IMR-90 (cell line): ENCODE results near the gene L3MBTL4. TPM values are rescaled to one million over a fixed set of nuclear protein-coding genes. Genes with fewer than 3 reads are reported as not detected.

Experiments used
- ATAC-seq: fragments of 200-7000 bp; cut with Tn5 transposase; 2 replicates; pipeline ENCODE4 v1.9.1; 2020; ENCODE audit warnings: low read depth, mild to moderate bottlenecking, moderate library complexity
- BruUV-seq: library from RNA; stranded (reverse); fragments of 400-500 nt; replicated peaks from 2 replicates; lab custom pipeline; 2021; lab: Mats Ljungman, UMichigan
- CTCF ChIA-PET: fragments of 300-600 bp; formaldehyde crosslinking; extraction: SDS; loops from one replicate; lab custom pipeline; 2021; ENCODE audit warnings: antibody characterized with exemption; lab: Yijun Ruan, JAX
- POLR2A ChIA-PET: fragments of 300-600 bp; sonication (Branson Sonifier 250); formaldehyde crosslinking; loops from one replicate; lab custom pipeline; 2022; ENCODE audit warnings: antibody characterized with exemption; ENCODE audit not compliant: unreplicated experiment; lab: Charles Lee
- DNase-seq: peaks from one replicate; pipeline ENCODE4 v3.0.0; 2013
- H2AFZ ChIP-seq: replicated peaks from 2 replicates; pipeline ENCODE3; 2013; ENCODE audit warnings: low read length, mild to moderate bottlenecking; ENCODE audit not compliant: poor library complexity
- H2AK5ac ChIP-seq: 2 replicates; pipeline ENCODE4 v1.6.1; 2013; ENCODE audit warnings: low read depth, low read length, inconsistent platforms
- H2AK9ac ChIP-seq: replicated peaks from 2 replicates; pipeline ENCODE3; 2013; ENCODE audit warnings: mild to moderate bottlenecking, low read depth, low read length, moderate library complexity; ENCODE audit not compliant: poor library complexity
- H2BK120ac ChIP-seq: 2 replicates; pipeline ENCODE4 v1.6.1; 2013; ENCODE audit warnings: low read depth, low read length, inconsistent platforms
- H2BK15ac ChIP-seq: 3 replicates; pipeline ENCODE4 v1.6.1; 2013; ENCODE audit warnings: low read depth, low read length, inconsistent platforms
- H2BK20ac ChIP-seq: 2 replicates; pipeline ENCODE4 v1.6.1; 2013; ENCODE audit warnings: low read depth, mild to moderate bottlenecking, inconsistent platforms, low read length, moderate library complexity
- H2BK5ac ChIP-seq: 2 replicates; pipeline ENCODE4 v1.6.1; 2013; ENCODE audit warnings: mild to moderate bottlenecking, low read depth, low read length, inconsistent platforms; ENCODE audit not compliant: poor library complexity, severe bottlenecking
- H3K14ac ChIP-seq: replicated peaks from 2 replicates; pipeline ENCODE4 v1.6.1; 2013; ENCODE audit warnings: low read depth, low read length, inconsistent platforms
- H3K18ac ChIP-seq: 2 replicates; pipeline ENCODE4 v1.6.1; 2013; ENCODE audit warnings: low read depth, low read length, control low read depth
- H3K23ac ChIP-seq: 2 replicates; pipeline ENCODE4 v1.6.1; 2013; ENCODE audit warnings: low read depth, low read length, inconsistent platforms
- H3K27ac ChIP-seq: 2 replicates; pipeline ENCODE4 v1.5.1; 2013; ENCODE audit warnings: mild to moderate bottlenecking, control low read depth, low read length; ENCODE audit not compliant: insufficient read depth
- H3K27me3 ChIP-seq: 2 replicates; pipeline ENCODE4 v1.6.1; 2013; ENCODE audit warnings: low read length; ENCODE audit not compliant: control insufficient read depth, insufficient read depth
- H3K36me3 ChIP-seq: 2 replicates; pipeline ENCODE4 v1.6.1; 2013; ENCODE audit warnings: low read length, mixed read lengths; ENCODE audit not compliant: control insufficient read depth, insufficient read depth
- H3K4ac ChIP-seq: 2 replicates; pipeline ENCODE4 v1.6.1; 2013; ENCODE audit warnings: low read depth, low read length, inconsistent platforms
- H3K4me1 ChIP-seq: 2 replicates; pipeline ENCODE4 v1.6.1; 2013; ENCODE audit warnings: low read length, mixed read lengths; ENCODE audit not compliant: control insufficient read depth, insufficient read depth
- H3K4me2 ChIP-seq: 2 replicates; pipeline ENCODE4 v1.6.1; 2013; ENCODE audit warnings: low read depth, mild to moderate bottlenecking, control low read depth, low read length, moderate library complexity
- H3K4me3 ChIP-seq: 2 replicates; pipeline ENCODE4 v1.5.1; 2013; ENCODE audit warnings: low read depth, mild to moderate bottlenecking, control low read depth, low read length, moderate library complexity; ENCODE audit not compliant: insufficient read depth
- H3K56ac ChIP-seq: 2 replicates; pipeline ENCODE4 v1.6.1; 2013; ENCODE audit warnings: low read length, inconsistent platforms; ENCODE audit not compliant: insufficient read depth; ENCODE audit errors: extremely low read depth
- H3K79me1 ChIP-seq, 2 experiments: 2 replicates each; pipeline ENCODE4 v1.6.1; 2013; ENCODE audit warnings: low read length in 2 of 2, inconsistent platforms in 1 of 2, low read depth in 1 of 2
- H3K9ac ChIP-seq: 2 replicates; pipeline ENCODE4 v1.6.1; 2013; ENCODE audit warnings: low read depth, low read length, control low read depth
- H3K9me1 ChIP-seq: 2 replicates; pipeline ENCODE4 v1.6.1; 2013; ENCODE audit warnings: low read length, inconsistent platforms; ENCODE audit not compliant: insufficient read depth
- H3K9me3 ChIP-seq: 2 replicates; pipeline ENCODE4 v1.6.1; 2013; ENCODE audit warnings: low read length; ENCODE audit not compliant: control insufficient read depth, insufficient read depth
- H4K20me1 ChIP-seq: 2 replicates; pipeline ENCODE4 v1.6.1; 2013; ENCODE audit warnings: low read length, inconsistent platforms; ENCODE audit not compliant: insufficient read depth
- H4K5ac ChIP-seq: 2 replicates; pipeline ENCODE4 v1.6.1; 2013; ENCODE audit warnings: mild to moderate bottlenecking, low read depth, low read length, control low read depth
- H4K8ac ChIP-seq, 2 experiments: 2 replicates each; pipeline ENCODE4 v1.6.1; 2013; ENCODE audit warnings: low read depth in 2 of 2, low read length in 2 of 2, control low read depth in 1 of 2, inconsistent platforms in 1 of 2
- H4K91ac ChIP-seq: 2 replicates; pipeline ENCODE4 v1.6.1; 2013; ENCODE audit warnings: low read depth, low read length, inconsistent platforms; ENCODE audit not compliant: insufficient read depth
- BHLHE40 ChIP-seq: fragments of 150-350 bp; IDR thresholded peaks from 2 replicates; pipeline ENCODE4 v1.6.1; 2016; ENCODE audit warnings: mild to moderate bottlenecking, low read depth, low read length
- CEBPB ChIP-seq: IDR thresholded peaks from 2 replicates; pipeline ENCODE4 v1.6.1; 2012; ENCODE audit warnings: low read depth, low read length, improper control_type of control experiment
- CHD1 ChIP-seq: IDR thresholded peaks from 2 replicates; pipeline ENCODE4 v1.6.1; 2012; ENCODE audit warnings: low read depth, low read length, improper control_type of control experiment
- CTCF ChIP-seq: conservative IDR thresholded peaks from 2 replicates; pipeline ENCODE4 v1.5.1; 2012; ENCODE audit warnings: mild to moderate bottlenecking, low read depth, low read length, improper control_type of control experiment
- ELK1 ChIP-seq: fragments of 150-350 bp; IDR thresholded peaks from 2 replicates; pipeline ENCODE4 v1.6.1; 2016; ENCODE audit warnings: low read depth, mild to moderate bottlenecking, low read length, moderate library complexity, borderline replicate concordance
- FOS ChIP-seq: fragments of 150-350 bp; IDR thresholded peaks from 2 replicates; pipeline ENCODE4 v1.6.1; 2016; ENCODE audit warnings: low read depth, low read length
- MAFK ChIP-seq: IDR thresholded peaks from 2 replicates; pipeline ENCODE4 v1.6.1; 2012; ENCODE audit warnings: low read depth, low read length, improper control_type of control experiment
- MAZ ChIP-seq: IDR thresholded peaks from 2 replicates; pipeline ENCODE4 v1.6.1; 2012; ENCODE audit warnings: low read depth, mild to moderate bottlenecking, low read length, improper control_type of control experiment, moderate library complexity, borderline replicate concordance
- MXI1 ChIP-seq: IDR thresholded peaks from 2 replicates; pipeline ENCODE4 v1.6.1; 2012; ENCODE audit warnings: low read depth, mild to moderate bottlenecking, low read length, moderate library complexity, borderline replicate concordance
- NFE2L2 ChIP-seq: fragments of 150-350 bp; IDR thresholded peaks from 2 replicates; pipeline ENCODE4 v1.6.1; 2016; ENCODE audit warnings: low read depth, mild to moderate bottlenecking, low read length
- POLR2A ChIP-seq: IDR thresholded peaks from 2 replicates; pipeline ENCODE4 v1.6.1; 2012; ENCODE audit warnings: mild to moderate bottlenecking, low read depth, low read length
- RAD21 ChIP-seq: IDR thresholded peaks from 2 replicates; pipeline ENCODE4 v1.6.1; 2012; ENCODE audit warnings: low read length, improper control_type of control experiment
- RCOR1 ChIP-seq: IDR thresholded peaks from 2 replicates; pipeline ENCODE4 v1.6.1; 2012; ENCODE audit warnings: mild to moderate bottlenecking, low read length, improper control_type of control experiment; ENCODE audit not compliant: insufficient replicate concordance
- RFX5 ChIP-seq: IDR thresholded peaks from 2 replicates; pipeline ENCODE4 v1.8.0; 2012; ENCODE audit warnings: low read depth, mild to moderate bottlenecking, low read length, moderate library complexity
- SMC3 ChIP-seq: fragments of 150-350 bp; IDR thresholded peaks from 2 replicates; pipeline ENCODE4 v1.6.1; 2016; ENCODE audit warnings: low read depth, mild to moderate bottlenecking, antibody characterized with exemption, low read length, moderate library complexity
- WGBS, 2 experiments: methylation state at CpG; one replicate each; pipeline versions ENCODE4 v1.1.5 to v1.1.7; 2013; ENCODE audit warnings: missing lambda C conversion rate in 2 of 2; ENCODE audit not compliant: insufficient read length in 1 of 2; ENCODE audit errors: extremely low coverage in 2 of 2; 5-methylcytosine and 5-hydroxymethylcytosine counted together
- dilution Hi-C: fragments of 300-500 bp; cut with HindIII; formaldehyde crosslinking; loops from one replicate; pipeline ENCODE4 v1.14.3; 2018; ENCODE audit warnings: low sequenced_read_pairs; ENCODE audit not compliant: unreplicated experiment
- in situ Hi-C: fragments of 300-500 bp; cut with MboI; formaldehyde crosslinking; loops from 3 replicates; pipeline ENCODE4 v1.14.3; 2019; ENCODE audit warnings: low sequenced_read_pairs, inconsistent platforms, mixed read lengths
- intact Hi-C: fragments of 100-400 bp; cut with micrococcal nuclease; formaldehyde crosslinking; loops from 2 replicates; pipeline ENCODE4 v1.10.0; 2022
- polyA plus RNA-seq, 3 experiments: library from polyadenylated mRNA; depleted of rRNA; stranded (reverse); fragments of >200 nt; gene quantifications; 2 replicates each; pipeline ENCODE4 v1.2.3, GENCODE V29; 2012; ENCODE audit warnings: low replicate concordance in 1 of 3
- total RNA-seq: library from RNA; depleted of rRNA; stranded (reverse); fragments of >200 nt; gene quantifications from 2 replicates; pipeline ENCODE4 v1.2.3, GENCODE V29; 2012
- TF ChIP-seq, protein P1 (sequence below): fragments of 150-350 bp; IDR thresholded peaks from 2 replicates; pipeline ENCODE4 v1.6.1; 2017; ENCODE audit warnings: mild to moderate bottlenecking, antibody characterized with exemption, low read length, low read depth

L3MBTL4 gene
- total and polyA plus RNA-seq, 2 of the 4 experiments (the other 2 are of a cell fraction), result under 0.01 to 0.02 TPM

GRCh38 chr18:6270771-6271216 lies 143.9 kb downstream of the L3MBTL4 start:
- Histone ChIP-seq H4K5ac (no peak overlapping the region), H4K91ac (no peak overlapping the region), H2BK15ac (no peak overlapping the region), H3K4me3 (no peak overlapping the region), H3K79me1 (no peaks in the 10 kb centered on the region), H3K9ac (no peak overlapping the region), H3K27ac (no peak overlapping the region), H3K4me1 (no peaks in the 10 kb centered on the region), H3K56ac (no peak overlapping the region), H3K27me3 (peaks cover 4% of the 10 kb centered on the region), H3K4ac (no peak overlapping the region), H2BK5ac (no peak overlapping the region), H2AFZ (no peak overlapping the region), H3K9me3 (no peaks in the 10 kb centered on the region), H3K18ac (no peak overlapping the region), H3K36me3 (no peaks in the 10 kb centered on the region), H4K20me1 (no peaks in the 10 kb centered on the region), H3K14ac (no peak overlapping the region), H3K4me2 (no peak overlapping the region), H2BK20ac (no peak overlapping the region), H2BK120ac (no peak overlapping the region), H3K9me1 (no peaks in the 10 kb centered on the region), H4K8ac (no peak overlapping the region), H2AK9ac (no peak overlapping the region), H3K23ac (no peak overlapping the region), H2AK5ac (no peak overlapping the region)
- in situ Hi-C loops, result no loop called here
- WGBS, 2 experiments, result 90% methylated on average over 5 of the region's 8 CpGs; no CpG with 5 or more reads in 1 of the 2 experiments
- dilution Hi-C loops, result no loop called here
- POLR2A ChIA-PET, result no interaction called here
- BruUV-seq, result no TSS peak
- TF ChIP-seq MAFK, result no peak
- TF ChIP-seq RAD21, result no peak
- TF ChIP-seq FOS, result no peak
- no peak for TF ChIP-seq ELK1
- no peak for TF ChIP-seq BHLHE40
- TF ChIP-seq CTCF, result no peak
- no peak for TF ChIP-seq NFE2L2
- TF ChIP-seq RFX5, result no peak
- TF ChIP-seq CHD1, result no peak
- no peak for TF ChIP-seq MAZ
- no peak for TF ChIP-seq POLR2A
- TF ChIP-seq MXI1, result no peak
- TF ChIP-seq RCOR1, result no peak
- TF ChIP-seq, protein P1, sequence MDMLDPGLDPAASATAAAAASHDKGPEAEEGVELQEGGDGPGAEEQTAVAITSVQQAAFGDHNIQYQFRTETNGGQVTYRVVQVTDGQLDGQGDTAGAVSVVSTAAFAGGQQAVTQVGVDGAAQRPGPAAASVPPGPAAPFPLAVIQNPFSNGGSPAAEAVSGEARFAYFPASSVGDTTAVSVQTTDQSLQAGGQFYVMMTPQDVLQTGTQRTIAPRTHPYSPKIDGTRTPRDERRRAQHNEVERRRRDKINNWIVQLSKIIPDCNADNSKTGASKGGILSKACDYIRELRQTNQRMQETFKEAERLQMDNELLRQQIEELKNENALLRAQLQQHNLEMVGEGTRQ, result no peak
- TF ChIP-seq SMC3, result no peak
- TF ChIP-seq CEBPB, result no peak
- ATAC-seq (no peak), DNase-seq (no peak)
- CTCF ChIA-PET, result no interaction called here
- intact Hi-C loops, result no loop called here
